Skin of body (tissue), 2 donors: Measurements from ENCODE around the gene CYP4F3. TPM values are rescaled to one million over a fixed set of nuclear protein-coding genes. Genes with fewer than 3 reads are reported as not detected.

ENCODE experiments used
- small RNA-seq: library from RNA; depleted of rRNA; stranded (forward); fragments of <200 nt; gene quantifications from one replicate; pipeline ENCODE3, GENCODE V24; 2014; ENCODE audit warnings: low replicate concordance
- total RNA-seq: library from RNA; depleted of rRNA; stranded (reverse); fragments of >200 nt; gene quantifications from one replicate; pipeline ENCODE4 v1.2.3, GENCODE V29; 2014

CYP4F3 gene
- total RNA-seq, 1 donor from 2014 or later, result 2.7 TPM

Small RNA genes within 50 kb of the gene (small RNA-seq; reads per million reads assigned to genes)
- not detected for gene AD000091.1

Other genes with a start within 250 kb of the CYP4F3 start
- gene AKAP8L, start 221.9 kb upstream of the CYP4F3 start, total RNA-seq, result 57.1 TPM
- 11.5 TPM for gene WIZ, start 190.9 kb upstream of the CYP4F3 start, total RNA-seq
- 0.99 TPM for gene RASAL3, start 176.4 kb upstream of the CYP4F3 start, total RNA-seq
- 1.1 TPM for gene PGLYRP2, start 161.4 kb upstream of the CYP4F3 start, total RNA-seq
- gene CYP4F22, start 132.4 kb upstream of the CYP4F3 start, total RNA-seq, result 15.2 TPM
- gene CYP4F8, start 25.7 kb upstream of the CYP4F3 start, total RNA-seq, result 1.8 TPM
- gene CYP4F12, start 32.2 kb downstream of the CYP4F3 start, total RNA-seq, result 8.1 TPM
- not detected for gene OR10H2, start 87.1 kb downstream of the CYP4F3 start, total RNA-seq
- gene OR10H3, start 97.1 kb downstream of the CYP4F3 start, total RNA-seq, result not detected
- not detected for gene OR10H5, start 146.8 kb downstream of the CYP4F3 start, total RNA-seq
- not detected for gene OR10H1, start 174.8 kb downstream of the CYP4F3 start, total RNA-seq